NB4 (cell line): ENCODE data around the gene RBMS1.

Experiments
- MYC ChIP-seq: IDR thresholded peaks from 2 replicates; pipeline ENCODE4 v1.6.1; 2011; ENCODE audit warnings: low read depth, low read length
- TF ChIP-seq, protein P1 (sequence below): IDR thresholded peaks from one replicate; pipeline ENCODE4 v1.5.1; 2012; ENCODE audit warnings: low read depth, low read length

GRCh38 chr2:160402997-160403979 lies 90.3 kb downstream of the RBMS1 start:
- TF ChIP-seq, protein P1, sequence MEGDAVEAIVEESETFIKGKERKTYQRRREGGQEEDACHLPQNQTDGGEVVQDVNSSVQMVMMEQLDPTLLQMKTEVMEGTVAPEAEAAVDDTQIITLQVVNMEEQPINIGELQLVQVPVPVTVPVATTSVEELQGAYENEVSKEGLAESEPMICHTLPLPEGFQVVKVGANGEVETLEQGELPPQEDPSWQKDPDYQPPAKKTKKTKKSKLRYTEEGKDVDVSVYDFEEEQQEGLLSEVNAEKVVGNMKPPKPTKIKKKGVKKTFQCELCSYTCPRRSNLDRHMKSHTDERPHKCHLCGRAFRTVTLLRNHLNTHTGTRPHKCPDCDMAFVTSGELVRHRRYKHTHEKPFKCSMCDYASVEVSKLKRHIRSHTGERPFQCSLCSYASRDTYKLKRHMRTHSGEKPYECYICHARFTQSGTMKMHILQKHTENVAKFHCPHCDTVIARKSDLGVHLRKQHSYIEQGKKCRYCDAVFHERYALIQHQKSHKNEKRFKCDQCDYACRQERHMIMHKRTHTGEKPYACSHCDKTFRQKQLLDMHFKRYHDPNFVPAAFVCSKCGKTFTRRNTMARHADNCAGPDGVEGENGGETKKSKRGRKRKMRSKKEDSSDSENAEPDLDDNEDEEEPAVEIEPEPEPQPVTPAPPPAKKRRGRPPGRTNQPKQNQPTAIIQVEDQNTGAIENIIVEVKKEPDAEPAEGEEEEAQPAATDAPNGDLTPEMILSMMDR = no peak
- no peak for TF ChIP-seq MYC
